ENCODE results near the gene REPS2.
"Not testable (repeated sequence)": the region's sequence is repeated elsewhere in the genome, so short reads cannot be mapped to it uniquely, and the experiment has no call there.

Gene REPS2

DNA sequence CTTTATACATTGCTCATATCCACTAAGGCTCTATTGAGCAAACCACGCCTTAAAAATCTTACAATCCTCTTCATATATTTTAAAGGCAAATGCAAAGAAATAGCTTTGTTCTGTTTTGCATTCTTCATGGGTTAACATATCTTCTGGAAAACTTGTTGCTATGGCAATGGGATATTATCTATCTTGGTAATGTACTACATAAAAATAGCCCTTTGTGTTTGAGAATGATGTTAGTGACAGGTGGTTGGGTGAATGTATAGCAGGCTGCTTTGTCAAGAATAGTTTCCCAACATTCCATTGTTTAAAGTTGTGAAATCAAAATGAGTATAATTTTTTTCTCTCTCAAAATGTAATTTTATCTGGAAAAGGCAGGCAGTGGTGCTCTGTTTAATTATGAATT lies 16.8 kb downstream of the REPS2 start:
- DNase-seq (ENCODE audit: low read depth in 2 of 2) = no peak

DNA sequence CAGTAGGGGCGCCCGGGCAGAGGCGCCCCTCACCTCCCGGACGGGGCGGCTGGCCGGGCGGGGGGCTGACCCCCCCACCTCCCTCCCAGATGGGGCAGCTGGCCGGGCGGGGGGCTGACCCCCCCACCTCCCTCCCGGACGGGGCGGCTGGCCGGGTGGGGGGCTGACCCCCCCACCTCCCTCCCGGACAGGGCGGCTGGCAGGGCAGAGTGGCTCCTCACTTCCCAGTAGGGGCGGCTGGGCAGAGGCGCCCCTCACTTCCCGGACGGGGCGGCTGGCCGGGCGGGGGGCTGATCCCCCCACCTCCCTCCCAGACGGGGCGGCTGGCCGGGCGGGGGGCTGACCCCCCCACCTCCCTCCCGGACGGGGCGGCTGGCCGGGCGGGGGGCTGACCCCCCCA lies 18.5 kb downstream of the REPS2 start:
- not testable (repeated sequence) for DNase-seq (ENCODE audit: low read depth in 2 of 2)

DNA sequence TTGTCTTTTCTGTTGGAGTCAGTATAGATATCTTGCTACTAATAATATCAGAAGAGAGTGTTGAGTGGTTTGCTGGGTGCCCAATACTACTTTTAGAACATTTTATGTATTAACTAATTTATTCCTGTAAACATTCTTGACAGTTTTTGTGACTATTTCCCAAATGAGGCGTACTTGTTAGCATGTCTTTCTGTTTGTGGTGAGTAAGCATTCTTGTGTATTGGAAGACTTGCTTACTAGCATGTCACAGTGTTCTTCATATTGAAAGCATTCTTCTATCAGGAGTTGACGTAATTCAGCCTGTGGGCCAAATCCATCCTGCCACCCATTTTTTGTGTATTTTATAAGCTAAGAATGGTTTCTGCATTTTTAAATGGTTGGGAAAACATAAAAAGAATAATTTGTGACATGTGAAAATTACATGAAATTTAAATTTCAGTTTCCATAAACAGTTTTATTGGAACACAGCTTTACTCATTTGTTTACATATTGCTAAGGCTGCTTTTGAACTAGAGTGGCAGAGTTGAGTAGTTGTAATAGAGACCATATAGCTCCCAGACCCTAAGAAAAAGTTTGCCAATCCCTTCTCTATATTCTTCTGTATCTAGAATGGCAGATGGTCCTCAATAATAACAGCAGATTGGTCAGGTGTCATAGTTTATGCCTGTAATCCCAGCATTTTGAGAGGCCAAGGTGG lies 20.4 kb downstream of the REPS2 start:
- DNase-seq (ENCODE audit: low read depth in 2 of 2) = no peak

DNA sequence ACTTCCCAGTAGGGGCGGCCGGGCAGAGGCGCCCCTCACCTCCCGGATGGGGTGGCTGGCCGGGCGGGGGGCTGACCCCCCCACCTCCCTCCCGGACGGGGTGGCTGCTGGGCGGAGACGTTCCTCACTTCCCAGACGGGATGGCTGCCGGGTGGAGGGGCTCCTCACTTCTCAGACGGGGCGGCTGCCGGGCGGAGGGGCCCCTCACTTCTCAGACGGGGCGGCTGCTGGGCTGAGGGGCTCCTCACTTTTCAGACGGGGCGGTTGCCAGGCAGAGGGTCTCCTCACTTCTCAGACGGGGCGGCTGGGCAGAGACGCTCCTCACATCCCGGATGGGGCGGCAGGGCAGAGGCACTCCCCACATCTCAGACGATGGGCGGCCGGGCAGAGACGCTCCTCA lies 22.3 kb downstream of the REPS2 start:
- not testable (repeated sequence) for DNase-seq (ENCODE audit: low read depth in 2 of 2)

DNA sequence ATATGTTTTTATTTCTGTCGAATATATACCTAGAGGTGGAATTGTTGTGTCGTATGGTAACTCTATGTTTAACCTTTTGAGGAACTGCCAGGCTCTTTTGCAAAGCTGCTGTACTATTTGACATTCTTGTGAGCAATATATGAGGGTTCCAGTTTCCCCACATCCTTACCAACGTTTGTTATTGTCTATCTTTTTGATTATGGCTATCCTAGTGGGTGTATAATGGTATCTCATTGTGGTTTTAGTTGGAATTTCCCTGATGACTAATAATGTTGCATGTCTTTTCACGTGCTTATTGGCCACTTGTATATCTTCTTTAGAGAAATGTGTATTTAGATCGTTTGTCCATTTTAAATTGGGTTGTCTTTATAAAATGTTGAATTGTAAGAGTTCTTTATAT lies 24.5 kb downstream of the REPS2 start:
- DNase-seq (ENCODE audit: low read depth in 2 of 2) = no peak

DNA sequence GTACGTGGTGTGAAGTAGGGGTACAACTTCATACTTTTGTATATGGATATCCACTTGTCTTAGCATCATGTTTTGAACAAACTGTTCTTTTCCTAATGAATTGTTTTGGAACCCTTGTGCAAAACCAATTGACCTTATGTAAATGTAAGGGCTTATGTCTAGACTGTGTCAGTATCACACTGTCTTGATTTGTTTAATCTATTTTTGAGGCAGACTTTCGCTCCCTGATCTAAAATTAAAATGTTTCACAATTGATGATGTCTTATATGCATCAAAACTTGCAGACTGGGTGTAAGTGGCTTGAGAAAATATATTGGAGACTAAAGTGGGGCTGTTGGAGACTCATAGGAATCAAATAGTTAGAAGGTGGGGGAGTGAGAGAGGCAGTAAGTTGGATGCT lies 25.2 kb downstream of the REPS2 start:
- DNase-seq (ENCODE audit: low read depth in 2 of 2) = no peak

DNA sequence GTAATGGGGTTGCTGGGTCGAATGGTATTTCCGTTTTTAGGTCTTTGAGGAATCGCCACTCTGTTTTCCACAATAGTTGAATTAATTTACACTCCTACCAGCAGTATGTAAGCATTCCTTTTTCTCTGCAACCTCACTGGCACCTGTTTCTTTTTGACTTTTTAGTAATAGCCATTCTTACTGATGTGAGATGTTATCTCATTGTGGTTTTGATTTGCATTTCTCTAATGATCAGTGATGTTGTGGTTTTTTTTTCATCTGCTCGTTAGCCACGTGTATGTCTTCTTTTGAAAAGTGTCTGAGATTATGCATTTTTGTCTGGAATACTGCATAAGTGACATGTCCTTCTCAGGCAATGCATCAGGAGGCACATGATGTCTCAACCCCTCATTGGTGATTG lies 28.8 kb downstream of the REPS2 start:
- DNase-seq (ENCODE audit: low read depth in 2 of 2) = no peak

DNA sequence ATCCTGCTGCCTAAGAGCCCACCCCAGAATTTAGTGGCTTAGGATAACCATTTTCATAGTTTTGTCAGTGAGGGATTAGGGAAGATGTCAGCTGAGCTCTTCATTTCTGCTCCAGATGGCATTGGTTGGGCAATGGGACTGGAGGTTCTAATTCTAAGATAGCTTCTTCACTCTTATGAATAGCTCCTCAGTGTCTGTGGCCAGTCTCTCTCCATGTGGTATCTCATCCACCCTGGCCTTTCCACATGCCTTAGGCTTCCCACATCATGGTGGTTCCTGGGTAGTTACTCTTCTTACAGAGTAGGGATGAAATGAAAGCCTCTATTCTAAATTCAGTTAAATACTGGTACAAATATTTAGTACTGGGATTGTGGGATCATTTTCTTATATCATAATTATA lies 31.3 kb downstream of the REPS2 start:
- DNase-seq (ENCODE audit: low read depth in 2 of 2) = no peak

DNA sequence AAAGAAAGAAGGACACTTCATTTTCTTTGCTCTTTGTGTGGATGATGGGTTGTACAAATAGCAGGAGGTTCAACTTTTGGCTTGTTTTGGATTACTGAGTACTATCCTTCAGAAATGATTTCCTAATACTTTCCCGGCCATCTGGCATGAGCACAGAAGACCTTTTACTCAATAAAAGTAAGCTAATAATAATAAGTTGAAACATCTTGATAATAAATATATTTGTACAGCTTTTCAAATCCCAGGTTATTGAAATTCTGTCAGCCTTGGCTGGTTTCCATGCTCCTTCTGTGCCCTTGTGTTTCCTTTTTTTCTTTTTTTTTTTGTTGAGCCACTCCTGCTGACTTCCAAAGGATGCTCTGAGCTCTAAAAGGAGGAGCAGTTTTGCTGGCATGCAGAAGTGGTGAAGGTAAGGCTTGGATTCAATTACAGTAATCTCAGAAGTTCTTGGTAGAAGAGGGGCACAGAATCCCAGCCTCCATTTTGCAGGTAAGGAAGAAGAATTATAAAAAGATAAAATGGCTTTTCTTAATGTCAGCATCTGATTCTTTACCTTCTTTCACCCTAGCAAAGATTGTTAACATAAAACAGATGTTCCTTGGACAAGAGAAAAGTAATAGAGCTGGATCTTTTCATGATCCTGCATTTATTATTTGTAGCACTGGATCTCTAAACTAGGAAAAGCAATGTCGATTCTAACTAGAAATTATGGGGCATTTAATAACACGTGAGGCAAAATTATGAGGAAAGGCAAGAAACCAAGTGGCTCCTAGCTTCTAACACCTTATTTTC lies 31.9 kb downstream of the REPS2 start:
- DNase-seq (ENCODE audit: low read depth in 2 of 2) = no peak

DNA sequence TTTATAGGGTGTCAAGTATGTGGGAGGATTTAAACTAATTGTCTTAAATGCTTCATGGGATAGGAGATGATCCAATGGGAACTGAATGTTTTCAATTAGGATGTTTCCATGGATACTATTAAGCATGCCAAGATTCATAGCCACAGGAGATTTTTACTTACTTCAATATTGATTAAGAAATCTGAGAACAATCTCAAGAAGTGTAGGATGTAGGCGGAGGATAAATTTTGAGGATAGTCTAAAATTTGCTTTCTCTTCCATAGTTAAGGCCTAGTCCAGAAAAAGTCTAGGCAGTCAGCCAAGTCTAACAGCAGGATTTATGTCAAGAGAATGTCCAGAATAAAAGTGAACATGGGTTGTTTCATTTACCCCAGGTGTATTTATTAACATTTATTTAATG lies 32.8 kb downstream of the REPS2 start:
- no peak for DNase-seq (ENCODE audit: low read depth in 2 of 2)

DNA sequence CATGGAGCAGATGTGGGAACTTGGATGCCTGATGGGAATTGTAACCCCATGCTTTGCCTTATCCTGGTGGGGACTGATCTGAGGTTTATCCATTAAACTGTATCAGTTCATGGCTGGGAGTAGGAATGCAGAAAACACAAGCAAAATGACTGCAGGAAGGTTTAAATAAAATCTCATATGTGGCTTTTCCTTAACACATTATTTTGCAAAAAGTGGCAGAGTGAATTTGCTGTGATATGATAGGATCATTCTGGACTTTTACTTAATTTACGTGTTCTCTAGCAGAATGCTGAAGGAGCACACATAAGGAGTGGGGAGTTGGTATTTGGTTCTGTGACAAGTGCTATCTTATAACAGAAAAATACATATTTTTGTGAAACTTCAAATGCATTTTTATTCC lies 34.8 kb downstream of the REPS2 start:
- DNase-seq (ENCODE audit: low read depth in 2 of 2) = no peak

DNA sequence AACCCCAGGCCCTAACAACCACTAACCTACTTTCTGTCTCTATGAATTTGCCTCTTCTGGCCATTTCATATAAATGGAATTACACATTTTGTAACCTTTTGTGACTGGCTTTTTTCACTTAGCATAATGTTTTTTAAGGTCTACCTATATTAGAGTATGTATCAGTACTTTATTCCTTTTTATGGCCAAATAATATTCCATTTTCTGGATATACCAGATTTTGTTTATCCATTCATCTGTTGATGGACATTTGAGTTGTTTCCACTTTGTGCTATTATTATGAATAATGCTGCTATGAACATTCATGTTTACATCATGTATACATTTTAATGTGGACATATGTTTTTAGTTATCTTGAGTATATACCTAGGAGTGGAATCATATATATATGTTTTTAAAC lies 35.5 kb downstream of the REPS2 start:
- DNase-seq (ENCODE audit: low read depth in 2 of 2) = no peak

DNA sequence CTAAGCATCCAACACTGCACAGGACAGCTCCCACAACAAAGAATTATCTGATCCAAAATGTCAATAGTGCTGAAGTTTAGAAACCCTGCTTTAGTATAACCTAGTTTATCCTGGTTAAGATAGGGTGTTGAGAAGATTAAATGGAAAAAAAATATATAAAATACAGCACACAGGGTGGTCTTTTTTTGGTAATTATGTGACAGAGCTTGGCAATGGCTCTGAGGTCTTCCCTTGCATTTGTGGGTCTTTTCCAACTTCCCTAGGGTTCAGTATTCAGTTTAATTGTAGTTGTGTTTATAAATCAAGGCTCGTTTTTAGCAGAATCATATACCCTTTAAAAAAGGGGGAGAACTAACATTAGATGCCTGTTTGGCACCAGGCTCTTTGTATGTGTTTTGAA lies 36.6 kb downstream of the REPS2 start:
- DNase-seq (ENCODE audit: low read depth in 2 of 2) = no peak

DNA sequence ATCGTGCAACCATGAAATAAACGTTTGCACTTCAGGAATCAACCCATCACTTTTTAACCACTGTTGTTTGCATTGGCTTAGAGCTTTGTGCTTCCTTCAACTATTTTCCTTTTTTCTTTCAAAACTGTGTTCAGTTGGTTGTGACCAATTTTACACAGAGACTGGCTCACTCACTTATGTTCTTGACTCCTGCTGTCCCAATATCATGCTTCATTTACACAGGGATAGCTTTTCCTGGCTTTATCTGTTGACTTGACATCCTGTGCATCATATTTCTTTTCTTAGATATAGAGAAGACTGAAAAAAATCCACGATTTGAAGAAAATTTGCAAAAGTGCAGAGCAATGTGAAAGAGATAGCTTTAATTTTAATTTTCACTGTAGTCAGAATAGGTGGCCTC lies 38.8 kb downstream of the REPS2 start:
- DNase-seq (ENCODE audit: low read depth in 2 of 2) = no peak

DNA sequence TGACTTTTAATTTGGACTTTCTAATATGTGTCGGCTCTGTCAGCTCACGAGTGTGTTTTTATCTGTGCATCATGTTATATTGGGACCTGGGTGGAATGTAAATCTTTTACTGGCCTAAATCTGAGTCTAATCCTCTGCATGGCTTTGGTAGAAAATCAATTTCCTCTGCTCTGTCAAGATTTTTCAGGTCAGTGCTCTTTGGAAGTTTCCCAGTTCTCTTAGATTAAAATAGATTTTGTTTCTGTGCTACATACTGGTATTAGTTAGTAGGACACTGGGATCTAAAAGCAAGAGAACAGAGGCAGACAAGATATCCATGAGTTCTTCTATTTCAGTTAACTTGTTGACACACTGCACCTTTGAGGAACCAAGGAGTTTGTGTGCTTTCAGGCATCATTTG lies 39.7 kb downstream of the REPS2 start:
- DNase-seq (ENCODE audit: low read depth in 2 of 2) = no peak

DNA sequence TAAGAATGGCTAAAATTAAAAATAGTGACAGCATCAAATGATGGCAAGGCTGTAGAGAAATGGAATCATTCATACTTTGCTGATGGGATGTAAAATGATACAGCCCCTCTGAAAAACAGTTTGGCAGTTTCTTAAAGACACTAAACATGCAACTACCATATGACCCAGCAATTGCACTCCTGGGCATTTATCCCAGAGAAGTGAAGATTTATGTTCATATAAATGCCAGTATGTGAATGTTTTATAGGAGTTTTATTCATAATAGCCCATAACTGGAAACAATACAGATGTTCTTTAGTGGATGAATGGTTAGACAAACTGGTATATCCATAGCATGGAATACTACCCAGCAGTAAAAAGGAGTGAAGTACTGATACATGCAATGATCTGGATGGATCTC lies 43.3 kb downstream of the REPS2 start:
- no peak for DNase-seq (ENCODE audit: low read depth in 2 of 2)

DNA sequence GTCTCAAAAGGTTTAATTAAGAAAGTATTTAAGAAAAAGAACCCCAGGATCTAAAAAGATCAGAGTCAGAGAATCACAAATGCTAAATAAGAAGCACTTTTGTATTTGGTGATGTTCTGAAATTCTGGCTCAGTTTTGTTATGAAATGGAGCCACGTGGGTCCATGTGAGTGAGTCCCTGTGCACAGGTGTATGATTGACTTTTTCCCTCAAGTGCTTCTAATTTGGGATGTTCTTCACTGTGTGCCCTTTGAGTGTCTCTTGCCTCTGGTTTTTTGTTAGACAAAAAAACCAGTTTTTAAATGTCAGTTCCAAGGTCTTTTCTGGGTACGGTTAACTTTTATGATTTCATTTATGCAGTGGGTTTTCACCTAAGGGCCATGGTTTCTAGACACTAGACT lies 44.4 kb downstream of the REPS2 start:
- no peak for DNase-seq (ENCODE audit: low read depth in 2 of 2)

DNA sequence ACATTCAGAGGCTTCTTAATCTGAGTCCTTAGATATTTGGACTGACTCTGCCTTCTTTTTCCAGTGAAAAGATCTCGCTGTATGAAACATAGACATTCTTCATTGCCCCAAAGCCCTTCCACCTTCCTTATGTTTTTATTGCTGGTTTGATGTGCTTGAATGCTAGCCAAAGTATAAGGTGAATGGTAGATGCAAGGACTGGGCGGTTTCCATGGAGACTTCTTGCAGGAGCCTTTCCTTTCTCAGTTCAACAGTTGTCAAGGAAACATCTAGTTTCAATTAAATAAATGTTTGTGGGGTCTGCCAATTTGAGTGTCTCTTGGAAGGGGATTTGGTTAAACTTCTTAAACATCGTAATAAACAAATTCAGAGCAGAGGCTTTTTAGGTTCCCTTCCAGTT lies 46.0 kb downstream of the REPS2 start:
- DNase-seq (ENCODE audit: low read depth in 2 of 2) = no peak

DNA sequence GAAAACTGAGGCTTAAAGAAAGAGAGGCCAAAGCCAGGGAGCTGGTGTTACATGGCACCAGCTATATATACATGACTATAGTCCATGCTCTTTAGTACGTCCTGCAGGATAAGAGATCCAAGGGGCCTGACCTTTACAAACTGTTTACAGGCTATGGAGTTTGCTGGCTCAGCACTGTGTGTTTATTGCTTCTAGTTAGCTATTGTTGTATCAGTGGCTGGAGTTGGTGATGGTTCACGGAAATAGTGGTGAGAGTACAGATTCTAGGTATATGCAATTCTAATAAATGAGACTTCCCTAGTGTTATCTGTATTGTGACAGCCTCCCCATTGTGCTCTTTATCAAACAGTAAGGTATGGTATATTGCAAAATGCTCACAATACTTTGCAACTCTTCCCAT lies 46.5 kb downstream of the REPS2 start:
- no peak for DNase-seq (ENCODE audit: low read depth in 2 of 2)

DNA sequence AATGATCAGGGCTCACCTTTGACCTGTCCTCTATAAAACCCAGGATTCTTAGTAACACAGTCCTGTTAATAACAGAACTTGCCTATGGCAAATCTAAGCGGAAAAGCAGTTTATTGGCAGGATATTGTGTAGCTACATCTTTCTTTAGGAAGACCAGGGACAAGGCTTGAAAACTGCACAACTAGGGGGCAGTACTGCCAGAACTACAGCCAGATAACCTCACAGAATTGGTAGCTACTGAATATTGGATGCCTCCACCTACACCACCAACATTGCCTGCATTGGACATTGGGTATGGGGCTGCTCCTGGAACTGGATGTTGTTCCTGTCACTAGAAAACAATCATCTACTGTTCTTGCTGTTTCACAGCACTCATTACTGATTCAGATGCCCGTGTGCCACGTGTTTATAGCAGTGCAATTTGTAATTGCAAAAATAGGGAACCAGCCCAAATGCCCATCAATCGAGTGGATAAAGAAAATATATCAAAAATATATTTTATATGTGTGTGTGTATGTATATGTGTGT lies 47.4 kb downstream of the REPS2 start:
- DNase-seq (ENCODE audit: low read depth in 2 of 2) = no peak

DNA sequence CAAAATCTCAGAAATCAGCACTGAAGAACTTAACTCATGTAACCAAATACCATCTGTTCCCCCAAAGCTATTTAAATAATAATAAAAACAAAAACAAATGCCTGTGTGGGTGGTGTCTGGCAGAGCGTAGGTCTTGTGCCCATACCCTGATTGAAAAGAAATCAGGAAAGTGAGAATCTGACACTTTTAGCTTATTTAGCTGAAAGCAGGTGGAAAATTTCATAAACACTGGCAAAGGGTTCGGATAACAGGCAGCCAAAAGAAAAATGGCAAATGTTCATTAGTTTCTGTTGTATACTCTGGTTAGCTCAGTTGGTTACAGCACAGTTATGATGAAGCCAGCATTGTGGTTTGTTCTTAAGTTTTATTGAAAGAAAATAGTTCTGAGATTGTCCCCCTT lies 48.3 kb downstream of the REPS2 start:
- DNase-seq (ENCODE audit: low read depth in 2 of 2) = no peak

DNA sequence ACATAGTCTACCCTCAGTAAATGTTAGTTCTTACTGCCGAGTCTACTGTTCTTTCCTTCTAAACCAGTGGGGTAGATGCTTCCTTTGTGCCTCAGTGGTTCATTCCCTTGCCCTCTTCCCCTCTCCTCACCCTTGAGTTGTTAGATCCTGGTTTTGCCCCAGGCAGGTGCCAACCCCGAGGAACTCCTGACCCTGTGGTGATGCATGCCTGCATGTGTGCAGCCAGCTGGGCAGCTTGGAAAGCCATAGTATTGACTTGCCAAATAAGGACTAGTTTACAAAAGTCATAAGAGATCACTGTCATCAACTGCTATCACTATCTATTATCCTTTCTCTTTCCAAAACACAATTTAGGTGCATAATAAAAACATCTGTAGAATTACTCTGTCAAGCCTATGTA lies 50.9 kb downstream of the REPS2 start:
- no peak for DNase-seq (ENCODE audit: low read depth in 2 of 2)

DNA sequence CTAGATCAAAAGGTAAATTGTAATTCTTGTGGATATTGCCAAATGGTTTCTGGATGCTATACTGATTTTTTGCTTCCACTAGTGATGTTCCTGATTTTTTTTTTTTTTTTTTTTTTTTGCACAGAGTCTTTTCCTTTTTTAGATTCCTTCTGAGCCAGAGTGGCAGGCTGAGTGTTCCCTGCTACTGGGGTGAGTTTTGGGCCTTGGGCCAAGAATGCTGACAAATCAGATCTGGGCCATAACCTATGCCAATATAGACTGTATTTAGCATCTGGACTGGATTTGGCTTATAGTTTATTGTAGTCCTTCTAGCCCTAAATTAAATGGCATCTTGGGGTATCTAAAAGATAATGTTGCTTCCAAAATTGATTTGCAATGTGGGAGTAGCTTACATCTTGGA lies 52.8 kb downstream of the REPS2 start:
- DNase-seq (ENCODE audit: low read depth in 2 of 2) = no peak
